H7 (cell line): ENCODE data around the gene SEPHS1. TPM values are rescaled to one million over a fixed set of nuclear protein-coding genes. Genes with fewer than 3 reads are reported as not detected.
"Not testable (repeated sequence)": the region's sequence is repeated elsewhere in the genome, so short reads cannot be mapped to it uniquely, and the experiment has no call there.

Experiments used
- DNase-seq: peaks from one replicate; pipeline ENCODE4 v3.0.0; 2012
- H3K27me3 ChIP-seq: 2 replicates; pipeline ENCODE4 v1.6.0; 2011; ENCODE audit warnings: mild to moderate bottlenecking, low read length; ENCODE audit not compliant: control insufficient read depth, insufficient read depth
- H3K36me3 ChIP-seq: replicated peaks from 2 replicates; pipeline ENCODE4 v1.5.1; 2011; ENCODE audit warnings: low read length; ENCODE audit not compliant: control insufficient read depth, insufficient read depth
- H3K4me3 ChIP-seq: 2 replicates; pipeline ENCODE4 v1.5.1; 2011; ENCODE audit warnings: low read depth, mild to moderate bottlenecking, control low read depth, low read length, moderate library complexity; ENCODE audit not compliant: insufficient read depth
- total RNA-seq: library from RNA; depleted of rRNA; stranded (reverse); fragments of >200 nt; shearing (Covaris generic); gene quantifications from 2 replicates; pipeline ENCODE4 v1.2.3, GENCODE V29; 2014

SEPHS1 gene
- total RNA-seq, 1 experiment from 2014 or later, result 341 TPM

- DNase-seq, result no peak
- Histone ChIP-seq H3K27me3 (peaks cover 8% of the 10 kb centered on the region; the same call in 1 of the 2 replicates), H3K36me3 (no peaks in the 10 kb centered on the region), H3K4me3 (peak overlapping the region; percentile 64)
Measured at GRCh38 chr10:13298748-13299436, 49.2 kb downstream of the SEPHS1 start.

GRCh38 chr10:13296476-13296875 lies 51.6 kb downstream of the SEPHS1 start:
- no peak for DNase-seq
- Histone ChIP-seq H3K27me3 (peaks cover 8% of the 10 kb centered on the region; the same call in 1 of the 2 replicates), H3K4me3 (no peak overlapping the region), H3K36me3 (no peaks in the 10 kb centered on the region)

GRCh38 chr10:13294784-13295183 lies 53.3 kb downstream of the SEPHS1 start:
- DNase-seq, result no peak
- no peaks in the 10 kb centered on the region for H3K36me3 ChIP-seq
- no peak overlapping the region for H3K4me3 ChIP-seq
- peaks cover 8% of the 10 kb centered on the region; the same call in 1 of the 2 replicates for H3K27me3 ChIP-seq

GRCh38 chr10:13291821-13292773 lies 56.0 kb downstream of the SEPHS1 start:
- H3K27me3 ChIP-seq, result no peaks in the 10 kb centered on the region
- DNase-seq, result no peak
- H3K4me3 ChIP-seq, result no peak overlapping the region
- H3K36me3 ChIP-seq, result no peaks in the 10 kb centered on the region; the same call in none of the 2 replicates

GRCh38 chr10:13291061-13291460 lies 57.0 kb downstream of the SEPHS1 start:
- no peak for DNase-seq
- no peaks in the 10 kb centered on the region; the same call in none of the 2 replicates for H3K36me3 ChIP-seq
- no peak overlapping the region for H3K4me3 ChIP-seq
- H3K27me3 ChIP-seq, result no peaks in the 10 kb centered on the region

GRCh38 chr10:13284050-13284449 lies 64.0 kb downstream of the SEPHS1 start:
- Histone ChIP-seq H3K4me3 (no peak overlapping the region), H3K36me3 (no peaks in the 10 kb centered on the region; the same call in none of the 2 replicates), H3K27me3 (no peaks in the 10 kb centered on the region)
- DNase-seq, result no peak

GRCh38 chr10:13282348-13282747 lies 65.7 kb downstream of the SEPHS1 start:
- not testable (repeated sequence) for DNase-seq, H3K36me3 ChIP-seq, H3K4me3 ChIP-seq, H3K27me3 ChIP-seq

GRCh38 chr10:13276749-13277365 lies 71.2 kb downstream of the SEPHS1 start:
- DNase-seq, result no peak
- Histone ChIP-seq H3K36me3 (no peaks in the 10 kb centered on the region; the same call in 1 of the 2 replicates), H3K27me3 (no peaks in the 10 kb centered on the region), H3K4me3 (no peak overlapping the region)

- DNase-seq, H3K36me3 ChIP-seq, H3K4me3 ChIP-seq, H3K27me3 ChIP-seq: not testable (repeated sequence)
Measured at GRCh38 chr10:13276146-13276545, 71.9 kb downstream of the SEPHS1 start.

GRCh38 chr10:13272164-13272571 lies 75.9 kb downstream of the SEPHS1 start:
- Histone ChIP-seq H3K36me3 (no peaks in the 10 kb centered on the region), H3K27me3 (no peaks in the 10 kb centered on the region), H3K4me3 (no peak overlapping the region)
- peak; percentile 53 for DNase-seq

- peak; percentile 92 for DNase-seq
- H3K36me3 ChIP-seq, result no peaks in the 10 kb centered on the region
- no peak overlapping the region for H3K4me3 ChIP-seq
- H3K27me3 ChIP-seq, result no peaks in the 10 kb centered on the region
Measured at GRCh38 chr10:13271552-13272163, 76.4 kb downstream of the SEPHS1 start.

GRCh38 chr10:13270877-13271551 lies 77.1 kb downstream of the SEPHS1 start:
- Histone ChIP-seq H3K36me3 (no peaks in the 10 kb centered on the region), H3K4me3 (no peak overlapping the region), H3K27me3 (no peaks in the 10 kb centered on the region)
- DNase-seq, result no peak

- no peak overlapping the region for H3K4me3 ChIP-seq
- H3K27me3 ChIP-seq, result no peaks in the 10 kb centered on the region
- DNase-seq, result no peak
- no peaks in the 10 kb centered on the region for H3K36me3 ChIP-seq
Measured at GRCh38 chr10:13268841-13269240, 79.3 kb downstream of the SEPHS1 start.

GRCh38 chr10:13268310-13268709 lies 79.8 kb downstream of the SEPHS1 start:
- H3K4me3 ChIP-seq, result no peak overlapping the region
- no peaks in the 10 kb centered on the region for H3K27me3 ChIP-seq
- no peaks in the 10 kb centered on the region for H3K36me3 ChIP-seq
- no peak for DNase-seq
